Measurements from ENCODE around the gene CUX1. TPM values are rescaled to one million over a fixed set of nuclear protein-coding genes. Genes with fewer than 3 reads are reported as not detected.

Gene CUX1
- total RNA-seq, 1 experiment from 2014 or later: 92.4 TPM

DNA sequence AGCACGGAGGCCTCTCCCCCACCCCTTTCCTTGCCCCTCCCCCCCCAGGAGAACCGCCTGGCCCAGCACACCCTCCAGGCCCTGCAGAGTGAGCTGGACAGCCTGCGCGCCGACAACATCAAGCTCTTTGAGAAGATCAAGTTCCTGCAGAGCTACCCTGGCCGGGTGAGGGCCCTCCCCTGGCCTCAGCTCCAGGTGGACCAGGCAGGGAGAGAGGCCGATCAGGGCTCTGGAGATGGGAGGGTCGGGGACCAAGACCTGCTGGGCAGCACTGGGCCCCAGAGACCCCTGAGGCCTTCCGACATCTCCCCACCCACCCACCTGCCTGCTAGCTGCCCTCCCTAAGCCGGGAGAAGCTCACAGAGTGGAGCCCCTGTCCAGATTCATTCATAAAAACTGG lies 460.5 kb downstream of the CUX1 start:
- Histone ChIP-seq H3K9me2 (replicated peaks; ENCODE audit: insufficient read depth, low read length) (no peaks in the 10 kb centered on the region), H3K4me1 (ENCODE audit: low read length) (peaks cover 47% of the 10 kb centered on the region), H3K27ac (ENCODE audit: low read length) (no peak overlapping the region), H3K9ac (ENCODE audit: low read length) (no peak overlapping the region), H3K36me3 (ENCODE audit: insufficient read depth, low read length) (no peaks in the 10 kb centered on the region), H3K4me3 (ENCODE audit: low read length) (no peak overlapping the region), H3K27me3 (ENCODE audit: low read length) (no peaks in the 10 kb centered on the region), H3K9me3 (ENCODE audit: low read length) (no peaks in the 10 kb centered on the region), H2AFZ (ENCODE audit: low read length) (no peak overlapping the region), H3K4me2 (ENCODE audit: low read depth, low read length, poor library complexity, severe bottlenecking) (no peak overlapping the region), H3K79me2 (ENCODE audit: low read length) (no peaks in the 10 kb centered on the region), H4K20me1 (ENCODE audit: insufficient read depth, low read depth, low read length) (no peaks in the 10 kb centered on the region)
- no peak for DNase-seq

DNA sequence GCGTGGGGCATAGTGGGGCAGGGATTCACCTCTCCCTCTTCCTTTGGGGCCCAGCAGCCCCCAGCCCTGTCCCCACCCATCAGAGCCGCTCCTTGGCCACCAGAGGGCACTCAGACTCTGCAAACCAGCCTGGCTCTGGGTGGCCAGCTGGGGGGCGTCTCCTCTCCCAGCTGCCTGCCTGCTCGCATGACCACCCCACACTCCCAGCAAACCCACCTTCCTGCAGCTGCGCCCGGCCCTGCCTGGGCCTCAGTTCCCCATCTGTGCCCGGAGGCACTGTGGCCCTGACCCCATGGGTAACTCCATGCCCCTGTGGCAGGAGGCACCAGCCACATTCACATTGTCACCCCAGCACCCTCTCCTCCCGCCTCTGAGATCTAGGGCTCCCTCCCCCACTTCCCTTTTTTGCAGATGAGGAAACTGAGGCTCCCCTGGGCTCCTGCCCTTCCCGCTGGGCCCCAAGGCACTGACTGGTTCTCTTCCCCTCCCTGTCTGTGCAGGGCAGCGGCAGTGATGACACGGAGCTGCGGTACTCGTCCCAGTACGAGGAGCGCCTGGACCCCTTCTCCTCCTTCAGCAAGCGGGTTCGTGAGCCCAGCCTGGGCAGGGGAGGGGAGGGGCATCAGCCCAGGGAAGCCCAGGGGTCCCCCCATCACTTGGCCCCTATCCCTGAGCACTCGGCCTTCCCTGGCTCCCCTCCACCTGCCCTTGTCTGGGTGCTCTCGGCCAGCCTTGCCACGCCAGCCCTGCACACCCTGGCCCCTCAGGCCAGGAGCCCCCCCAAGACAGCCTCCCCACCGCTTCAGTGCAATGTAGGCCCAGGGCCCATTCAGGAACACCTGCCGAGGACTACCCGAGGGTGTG lies 462.3 kb downstream of the CUX1 start:
- Histone ChIP-seq H2AFZ (ENCODE audit: low read length) (no peak overlapping the region), H3K27ac (ENCODE audit: low read length) (peak overlapping the region; percentile 90), H3K4me2 (ENCODE audit: low read depth, low read length, poor library complexity, severe bottlenecking) (peak overlapping the region; percentile 85), H4K20me1 (ENCODE audit: insufficient read depth, low read depth, low read length) (no peaks in the 10 kb centered on the region), H3K79me2 (ENCODE audit: low read length) (no peaks in the 10 kb centered on the region; the same call in 1 of the 2 replicates), H3K4me3 (ENCODE audit: low read length) (peak overlapping the region; percentile 73), H3K36me3 (ENCODE audit: insufficient read depth, low read length) (no peaks in the 10 kb centered on the region), H3K4me1 (ENCODE audit: low read length) (peaks cover 51% of the 10 kb centered on the region), H3K9me2 (replicated peaks; ENCODE audit: insufficient read depth, low read length) (no peaks in the 10 kb centered on the region), H3K9ac (ENCODE audit: low read length) (peak overlapping the region; percentile 85), H3K27me3 (ENCODE audit: low read length) (no peaks in the 10 kb centered on the region), H3K9me3 (ENCODE audit: low read length) (no peaks in the 10 kb centered on the region)
- peak; percentile 94 for DNase-seq

DNA sequence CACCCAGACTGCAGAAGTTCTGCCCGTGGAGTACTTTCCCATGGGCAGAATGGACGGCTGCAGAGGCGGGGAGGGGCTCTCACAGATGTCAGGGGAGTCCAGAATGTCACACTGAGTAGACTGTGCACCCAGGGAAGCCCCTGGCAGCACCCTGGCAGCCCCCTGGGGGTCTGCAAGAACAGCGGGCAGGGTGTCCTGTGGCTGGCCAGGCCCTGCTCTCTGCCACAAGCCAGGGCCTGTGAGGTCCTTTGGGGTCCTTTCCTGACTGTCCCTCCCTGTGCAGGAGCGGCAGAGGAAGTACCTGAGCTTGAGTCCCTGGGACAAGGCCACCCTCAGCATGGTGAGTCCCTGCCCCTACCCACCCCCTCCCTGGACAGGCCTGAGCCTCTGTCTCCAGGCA lies 463.1 kb downstream of the CUX1 start:
- H3K4me3 ChIP-seq (ENCODE audit: low read length): peak overlapping the region; percentile 73; the same call in 1 of the 2 replicates
- H3K9ac ChIP-seq (ENCODE audit: low read length): peak overlapping the region; percentile 85
- H3K27ac ChIP-seq (ENCODE audit: low read length): peak overlapping the region; percentile 90
- no peak overlapping the region for H2AFZ ChIP-seq (ENCODE audit: low read length)
- no peaks in the 10 kb centered on the region for H3K9me3 ChIP-seq (ENCODE audit: low read length)
- H3K27me3 ChIP-seq (ENCODE audit: low read length): no peaks in the 10 kb centered on the region
- H3K9me2 ChIP-seq (replicated peaks; ENCODE audit: insufficient read depth, low read length): no peaks in the 10 kb centered on the region
- H3K4me2 ChIP-seq (ENCODE audit: low read depth, low read length, poor library complexity, severe bottlenecking): peak overlapping the region; percentile 85
- H3K79me2 ChIP-seq (ENCODE audit: low read length): no peaks in the 10 kb centered on the region; the same call in 1 of the 2 replicates
- H3K36me3 ChIP-seq (ENCODE audit: insufficient read depth, low read length): no peaks in the 10 kb centered on the region
- peak; percentile 49 for DNase-seq
- no peaks in the 10 kb centered on the region for H4K20me1 ChIP-seq (ENCODE audit: insufficient read depth, low read depth, low read length)
- H3K4me1 ChIP-seq (ENCODE audit: low read length): peaks cover 59% of the 10 kb centered on the region

DNA sequence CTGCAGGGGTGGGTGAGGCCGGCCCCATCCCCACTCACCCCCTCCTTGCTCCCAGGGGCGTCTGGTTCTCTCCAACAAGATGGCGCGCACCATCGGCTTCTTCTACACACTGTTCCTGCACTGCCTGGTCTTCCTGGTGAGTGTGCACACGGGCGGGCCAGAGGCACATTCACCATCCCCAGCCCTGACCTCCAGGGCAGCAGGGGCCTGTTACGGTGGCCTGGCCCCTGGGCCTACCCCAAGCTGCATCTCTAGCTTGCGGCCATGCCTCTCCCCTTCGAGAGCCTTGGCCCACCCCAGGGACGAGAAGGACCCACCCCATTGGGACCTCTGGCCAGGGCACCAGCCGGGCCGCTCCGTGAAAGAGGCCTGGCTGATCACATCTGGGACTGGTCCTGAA lies 464.4 kb downstream of the CUX1 start:
- no peaks in the 10 kb centered on the region for H4K20me1 ChIP-seq (ENCODE audit: insufficient read depth, low read depth, low read length)
- H3K4me1 ChIP-seq (ENCODE audit: low read length): peaks cover 68% of the 10 kb centered on the region
- no peak for DNase-seq
- no peak overlapping the region for H3K4me2 ChIP-seq (ENCODE audit: low read depth, low read length, poor library complexity, severe bottlenecking)
- H3K9me3 ChIP-seq (ENCODE audit: low read length): no peaks in the 10 kb centered on the region
- H3K36me3 ChIP-seq (ENCODE audit: insufficient read depth, low read length): no peaks in the 10 kb centered on the region
- H2AFZ ChIP-seq (ENCODE audit: low read length): no peak overlapping the region
- H3K27me3 ChIP-seq (ENCODE audit: low read length): no peaks in the 10 kb centered on the region
- H3K27ac ChIP-seq (ENCODE audit: low read length): no peak overlapping the region
- H3K4me3 ChIP-seq (ENCODE audit: low read length): no peak overlapping the region
- H3K9me2 ChIP-seq (replicated peaks; ENCODE audit: insufficient read depth, low read length): no peaks in the 10 kb centered on the region
- no peak overlapping the region for H3K9ac ChIP-seq (ENCODE audit: low read length)
- H3K79me2 ChIP-seq (ENCODE audit: low read length): peaks cover 5% of the 10 kb centered on the region; the same call in 1 of the 2 replicates

DNA sequence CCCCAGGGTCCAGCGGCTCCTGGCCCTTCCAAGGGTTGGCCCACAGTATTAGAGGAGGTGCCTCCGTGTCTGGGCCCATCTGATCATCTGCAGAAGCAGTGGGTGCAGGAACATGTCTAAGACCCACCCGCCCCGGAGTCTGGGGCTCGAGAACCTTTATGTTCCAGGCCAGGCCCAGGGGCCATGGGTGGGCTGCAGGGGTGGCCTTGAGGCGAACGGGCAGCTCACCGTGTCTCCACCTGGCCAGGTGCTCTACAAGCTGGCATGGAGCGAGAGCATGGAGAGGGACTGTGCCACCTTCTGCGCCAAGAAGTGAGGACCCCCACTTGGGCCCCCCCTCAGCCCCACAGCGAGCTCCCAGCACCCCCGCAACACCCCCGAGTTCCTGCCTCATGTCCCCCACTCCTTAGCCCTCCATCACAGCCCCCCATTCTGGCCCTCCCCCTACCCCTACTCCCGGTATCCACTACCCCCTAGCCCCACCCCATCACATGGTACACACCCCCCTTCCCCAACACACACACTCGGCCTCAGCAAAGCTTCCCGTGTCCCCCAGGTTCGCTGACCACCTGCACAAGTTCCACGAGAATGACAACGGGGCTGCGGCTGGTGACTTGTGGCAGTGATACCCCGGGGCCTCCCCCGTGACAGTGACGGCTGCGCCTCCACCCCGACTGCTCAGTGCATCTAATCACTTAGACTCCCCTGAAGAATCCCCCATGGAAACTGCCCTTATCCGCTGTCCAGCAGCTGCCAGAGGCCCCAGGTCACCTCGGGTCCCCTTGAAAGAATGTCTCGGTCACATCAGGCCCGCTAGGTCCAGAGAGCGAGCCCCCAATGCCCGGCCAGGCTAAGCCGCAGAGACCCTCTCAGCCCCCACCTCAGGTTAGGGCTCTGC lies 465.3 kb downstream of the CUX1 start:
- Histone ChIP-seq H3K4me1 (ENCODE audit: low read length) (peaks cover 66% of the 10 kb centered on the region), H3K36me3 (ENCODE audit: insufficient read depth, low read length) (no peaks in the 10 kb centered on the region), H3K9me2 (replicated peaks; ENCODE audit: insufficient read depth, low read length) (no peaks in the 10 kb centered on the region), H3K27me3 (ENCODE audit: low read length) (no peaks in the 10 kb centered on the region), H3K9ac (ENCODE audit: low read length) (no peak overlapping the region), H3K79me2 (ENCODE audit: low read length) (peaks cover 5% of the 10 kb centered on the region; the same call in 1 of the 2 replicates), H4K20me1 (ENCODE audit: insufficient read depth, low read depth, low read length) (no peaks in the 10 kb centered on the region), H2AFZ (ENCODE audit: low read length) (no peak overlapping the region), H3K27ac (ENCODE audit: low read length) (peak overlapping the region; percentile 96), H3K4me3 (ENCODE audit: low read length) (no peak overlapping the region), H3K9me3 (ENCODE audit: low read length) (no peaks in the 10 kb centered on the region), H3K4me2 (ENCODE audit: low read depth, low read length, poor library complexity, severe bottlenecking) (no peak overlapping the region)
- peak; percentile 47 for DNase-seq

DNA sequence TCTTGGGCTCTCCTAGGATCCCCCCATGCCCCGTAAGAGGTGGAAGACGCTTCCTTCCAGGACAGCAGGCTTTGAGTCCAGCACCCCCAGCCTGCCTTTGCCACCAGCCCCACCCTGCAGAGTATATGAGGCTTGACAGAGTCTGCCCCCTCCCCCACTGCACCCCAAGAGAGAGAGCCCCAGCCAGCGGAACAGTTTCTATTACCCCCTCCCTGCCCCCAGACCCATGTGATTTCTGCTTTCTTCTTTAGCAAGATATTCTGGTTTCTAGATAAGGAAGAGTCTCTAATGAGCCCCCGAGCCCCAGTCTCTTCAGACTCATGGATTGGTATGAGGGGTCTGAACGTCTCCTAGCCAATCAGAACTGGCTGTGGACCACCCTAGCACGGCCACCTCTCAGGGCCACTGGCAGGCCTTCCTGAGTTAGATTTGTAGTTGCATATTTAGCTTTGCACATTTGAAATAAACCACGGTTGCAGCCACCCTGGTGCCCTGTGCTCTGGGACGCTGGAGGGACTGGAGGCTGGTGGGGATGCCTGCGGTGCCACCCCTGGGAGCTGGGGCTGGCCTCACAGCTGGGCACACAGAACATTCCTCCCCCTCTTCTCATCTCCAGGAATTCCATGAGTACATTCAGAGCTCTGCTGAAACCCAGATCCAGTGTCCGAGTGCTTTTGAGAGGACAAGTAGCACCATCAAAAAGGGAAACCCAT lies 466.2 kb downstream of the CUX1 start:
- Histone ChIP-seq H3K79me2 (ENCODE audit: low read length) (peaks cover 9% of the 10 kb centered on the region; the same call in 1 of the 2 replicates), H3K9ac (ENCODE audit: low read length) (peak overlapping the region; percentile 29), H4K20me1 (ENCODE audit: insufficient read depth, low read depth, low read length) (no peaks in the 10 kb centered on the region), H3K27ac (ENCODE audit: low read length) (peak overlapping the region; percentile 96), H3K4me1 (ENCODE audit: low read length) (peaks cover 68% of the 10 kb centered on the region), H3K4me3 (ENCODE audit: low read length) (no peak overlapping the region; the same call in 1 of the 2 replicates), H3K9me3 (ENCODE audit: low read length) (no peaks in the 10 kb centered on the region), H3K36me3 (ENCODE audit: insufficient read depth, low read length) (no peaks in the 10 kb centered on the region), H2AFZ (ENCODE audit: low read length) (no peak overlapping the region), H3K4me2 (ENCODE audit: low read depth, low read length, poor library complexity, severe bottlenecking) (peak overlapping the region; percentile 96), H3K9me2 (replicated peaks; ENCODE audit: insufficient read depth, low read length) (no peaks in the 10 kb centered on the region), H3K27me3 (ENCODE audit: low read length) (no peaks in the 10 kb centered on the region)
- DNase-seq: peak; percentile 68

DNA sequence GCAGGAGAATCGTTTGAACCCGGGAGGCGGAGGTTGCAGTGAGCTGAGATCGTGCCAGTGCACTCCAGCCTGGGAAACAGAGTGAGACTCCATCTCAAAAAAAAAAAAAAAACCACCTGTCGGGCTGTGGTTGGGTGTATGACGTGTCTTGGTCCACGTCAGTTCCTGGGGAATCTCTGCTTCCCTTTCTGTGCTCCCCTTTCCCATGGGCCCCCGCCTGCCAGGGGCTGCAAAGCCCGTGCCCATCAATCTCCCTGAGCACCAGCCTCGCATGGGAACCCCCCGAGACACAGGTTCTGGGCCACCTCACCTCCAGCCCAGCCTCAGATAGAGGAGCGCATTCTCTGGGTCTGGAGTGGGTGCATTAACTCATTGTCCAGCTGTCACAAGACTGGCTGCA lies 467.0 kb downstream of the CUX1 start:
- Histone ChIP-seq H3K36me3 (ENCODE audit: insufficient read depth, low read length) (no peaks in the 10 kb centered on the region), H3K79me2 (ENCODE audit: low read length) (peaks cover 9% of the 10 kb centered on the region; the same call in 1 of the 2 replicates), H3K27me3 (ENCODE audit: low read length) (no peaks in the 10 kb centered on the region), H3K4me2 (ENCODE audit: low read depth, low read length, poor library complexity, severe bottlenecking) (peak overlapping the region; percentile 96), H3K9me3 (ENCODE audit: low read length) (no peaks in the 10 kb centered on the region), H3K4me3 (ENCODE audit: low read length) (peak overlapping the region; percentile 89), H3K9ac (ENCODE audit: low read length) (peak overlapping the region; percentile 99), H3K27ac (ENCODE audit: low read length) (peak overlapping the region; percentile 96), H3K4me1 (ENCODE audit: low read length) (peaks cover 68% of the 10 kb centered on the region), H3K9me2 (replicated peaks; ENCODE audit: insufficient read depth, low read length) (no peaks in the 10 kb centered on the region), H4K20me1 (ENCODE audit: insufficient read depth, low read depth, low read length) (no peaks in the 10 kb centered on the region), H2AFZ (ENCODE audit: low read length) (no peak overlapping the region)
- DNase-seq: peak; percentile 63

All from Karpas-422 (cell line).